Umbilical cord (tissue), 2 donors: Measurements from ENCODE around the gene ARCN1. TPM values are rescaled to one million over a fixed set of nuclear protein-coding genes. Genes with fewer than 3 reads are reported as not detected.
A peak's percentile ranks its signal among the peaks of the same experiment; 100 is the strongest.

Experiments used
- DNase-seq: peaks from one replicate; pipeline ENCODE4 v3.0.0-alpha.2; 2015; ENCODE audit warnings: low spot score
- total RNA-seq: library from RNA; depleted of rRNA; stranded (reverse); fragments of >200 nt; gene quantifications from one replicate; pipeline ENCODE4 v1.2.3, GENCODE V29; 2014; ENCODE audit warnings: low replicate concordance; ENCODE audit not compliant: insufficient read depth

Gene ARCN1
- total RNA-seq, 1 donor from 2014 or later, result 144 TPM

DNA sequence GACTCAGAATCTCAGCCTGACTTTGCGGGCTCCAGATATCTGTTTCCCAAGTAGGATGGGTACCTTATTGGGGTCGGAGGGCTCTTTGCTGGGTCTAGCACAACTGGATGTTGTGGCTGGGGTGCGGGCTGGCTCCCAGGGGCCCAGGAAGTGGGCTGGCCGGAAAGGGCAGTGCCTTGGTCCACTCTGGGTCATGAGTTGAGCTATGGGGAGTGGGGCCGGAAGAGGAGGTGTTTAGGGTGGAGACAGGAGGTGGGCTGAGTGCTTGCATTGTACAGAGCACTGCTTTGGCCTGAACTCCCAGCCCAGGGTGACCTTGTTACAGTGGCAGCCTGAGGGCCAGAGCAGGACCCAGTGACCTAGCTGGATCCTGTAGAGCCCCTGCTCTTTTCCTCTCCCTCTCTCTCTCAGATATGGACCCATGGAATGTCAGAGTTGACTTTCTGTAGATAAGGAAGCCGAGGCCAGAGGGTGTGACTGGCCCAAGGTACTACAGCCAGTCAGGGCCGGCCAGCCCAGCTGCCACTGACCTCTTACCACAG, 48.4 kb downstream of the ARCN1 start:
- no peak for DNase-seq

DNA sequence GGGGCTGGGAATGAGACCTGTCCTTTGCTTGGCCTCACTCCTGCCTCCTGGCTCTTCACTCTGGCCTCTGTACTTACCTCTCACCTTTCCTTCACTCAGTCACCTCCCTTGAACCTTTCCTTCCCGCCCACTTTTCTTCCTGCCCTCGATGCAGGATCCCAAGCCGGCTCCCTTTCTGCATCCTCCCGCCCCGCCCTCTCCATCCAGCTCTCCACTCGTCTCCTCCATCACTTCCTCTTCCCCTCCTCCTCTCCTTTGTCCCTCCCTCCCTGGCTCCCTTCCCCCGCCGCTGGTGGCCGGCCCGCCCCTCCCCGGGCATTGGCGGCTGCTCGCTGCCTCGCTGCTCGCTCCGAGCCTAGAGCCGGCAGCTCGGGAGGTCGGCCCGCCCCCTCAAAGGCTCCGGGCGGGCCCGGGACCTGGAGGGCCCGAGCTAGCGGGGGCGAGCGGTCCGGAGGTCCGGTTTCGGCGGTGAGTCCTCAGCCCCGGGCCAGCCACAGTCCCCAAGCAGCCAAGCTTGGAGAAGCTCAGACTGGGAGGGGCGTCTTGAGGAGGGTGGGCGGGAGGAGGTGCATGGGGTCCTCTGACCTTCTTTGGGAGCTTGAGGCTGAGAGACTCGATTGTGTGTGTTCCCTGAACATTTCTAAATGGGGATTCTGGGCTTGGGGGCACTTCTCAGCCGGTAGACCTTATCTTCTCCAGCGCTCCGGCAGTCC, 49.0 kb downstream of the ARCN1 start:
- peak; percentile 95 for DNase-seq

GRCh38 chr11:118621784-118622375, 49.7 kb downstream of the ARCN1 start:
- DNase-seq, result no peak

DNA sequence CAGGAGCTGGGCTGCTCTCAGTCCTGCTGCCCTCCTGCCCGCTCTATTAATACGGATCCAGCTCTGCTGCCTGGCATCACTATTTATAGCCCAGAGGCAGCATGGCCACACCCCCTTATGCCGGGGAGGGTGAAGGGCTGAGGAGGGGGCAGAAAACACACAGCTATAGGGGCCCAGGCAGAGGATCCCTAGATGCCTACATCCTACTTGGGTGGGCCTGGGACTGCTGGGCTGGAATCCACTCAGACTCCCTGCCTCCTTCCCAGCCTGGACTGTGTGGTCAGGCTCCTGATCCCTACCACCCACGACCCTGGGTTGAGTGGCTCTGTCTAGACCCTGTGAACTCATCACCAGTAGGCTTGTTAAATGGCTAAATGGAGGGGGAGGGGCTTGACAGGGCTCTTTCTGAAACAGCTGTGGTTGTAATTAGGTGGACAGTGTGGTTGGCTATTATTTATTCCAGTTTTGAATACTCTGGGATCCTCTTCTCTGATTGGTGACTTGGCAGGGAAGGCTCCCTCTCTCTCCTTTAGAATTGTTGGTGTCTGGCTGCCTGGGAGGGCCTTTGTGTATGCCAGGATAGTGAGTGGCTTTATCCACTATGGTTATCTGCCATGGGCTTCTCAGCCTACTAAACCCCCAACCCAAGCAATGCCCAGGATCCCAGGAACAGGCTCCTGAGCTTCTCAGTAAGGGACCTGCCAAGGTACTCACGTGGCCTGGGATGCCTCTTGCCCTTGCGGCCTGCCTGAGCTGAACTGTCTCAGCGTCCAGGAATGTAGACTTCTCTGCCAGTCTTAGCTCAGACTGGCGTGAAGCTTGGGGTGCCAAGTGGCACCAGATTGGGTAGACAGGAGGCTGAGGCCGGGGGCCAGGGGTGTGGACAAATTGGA, 50.4 kb downstream of the ARCN1 start:
- DNase-seq, result peak; percentile 55

GRCh38 chr11:118623269-118623655, 51.1 kb downstream of the ARCN1 start:
- DNase-seq, result peak; percentile 52

GRCh38 chr11:118625036-118625690, 53.0 kb downstream of the ARCN1 start:
- no peak for DNase-seq

DNA sequence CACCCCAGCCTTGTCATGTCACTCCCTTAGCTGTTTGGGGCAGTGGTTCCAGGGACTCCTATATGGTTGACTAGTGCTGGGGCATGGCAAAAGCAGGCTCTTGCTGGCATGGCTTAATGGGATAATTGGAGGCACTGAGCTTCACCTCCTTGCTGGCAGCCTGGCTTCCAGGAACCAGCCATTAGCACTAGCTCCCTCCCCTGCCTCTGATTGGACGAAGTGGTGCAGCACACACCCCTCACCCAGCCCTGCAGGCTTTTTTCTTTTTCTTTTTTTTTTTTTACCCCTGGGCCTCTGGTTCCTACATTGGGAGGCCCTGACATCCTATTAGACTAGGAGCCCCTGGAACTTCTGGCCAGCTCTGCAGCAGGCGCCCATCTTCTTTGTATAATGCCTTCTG, 53.8 kb downstream of the ARCN1 start:
- DNase-seq, result no peak

DNA sequence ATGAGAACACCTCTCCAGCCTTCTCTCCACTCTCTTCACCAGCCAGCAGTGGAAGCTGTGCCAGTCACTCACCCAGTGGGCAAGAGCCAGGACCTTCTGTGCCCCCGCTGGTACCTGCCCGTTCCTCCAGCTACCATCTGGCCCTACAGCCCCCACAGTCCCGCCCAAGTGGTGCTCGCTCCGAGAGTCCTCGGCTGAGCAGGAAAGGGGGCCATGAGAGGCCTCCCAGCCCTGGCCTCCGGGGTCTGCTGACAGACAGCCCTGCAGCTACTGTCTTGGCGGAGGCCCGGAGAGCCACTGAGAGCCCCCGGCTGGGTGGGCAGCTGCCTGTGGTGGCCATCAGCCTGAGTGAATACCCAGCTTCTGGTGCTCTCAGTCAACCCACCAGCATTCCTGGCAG, 55.4 kb downstream of the ARCN1 start:
- no peak for DNase-seq

GRCh38 chr11:118628031-118628430, 55.8 kb downstream of the ARCN1 start:
- no peak for DNase-seq

DNA sequence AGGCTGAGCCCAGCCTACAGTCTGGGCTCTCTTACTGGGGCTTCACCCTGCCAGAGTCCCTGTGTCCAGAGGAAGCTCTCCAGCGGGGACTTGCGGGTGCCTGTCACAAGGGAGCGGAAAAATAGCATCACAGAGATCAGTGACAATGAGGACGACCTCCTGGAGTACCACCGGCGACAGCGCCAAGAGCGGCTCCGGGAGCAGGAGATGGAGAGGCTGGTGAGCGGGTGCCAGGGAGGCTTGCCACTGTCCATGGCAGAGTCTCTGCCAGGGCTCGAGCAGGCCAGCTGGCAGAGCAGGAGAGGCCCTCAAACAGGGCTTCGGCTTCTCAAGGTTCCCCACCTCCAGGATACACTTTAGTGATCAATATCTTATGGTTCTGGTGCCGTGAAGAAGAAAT, 56.2 kb downstream of the ARCN1 start:
- DNase-seq, result no peak

DNA sequence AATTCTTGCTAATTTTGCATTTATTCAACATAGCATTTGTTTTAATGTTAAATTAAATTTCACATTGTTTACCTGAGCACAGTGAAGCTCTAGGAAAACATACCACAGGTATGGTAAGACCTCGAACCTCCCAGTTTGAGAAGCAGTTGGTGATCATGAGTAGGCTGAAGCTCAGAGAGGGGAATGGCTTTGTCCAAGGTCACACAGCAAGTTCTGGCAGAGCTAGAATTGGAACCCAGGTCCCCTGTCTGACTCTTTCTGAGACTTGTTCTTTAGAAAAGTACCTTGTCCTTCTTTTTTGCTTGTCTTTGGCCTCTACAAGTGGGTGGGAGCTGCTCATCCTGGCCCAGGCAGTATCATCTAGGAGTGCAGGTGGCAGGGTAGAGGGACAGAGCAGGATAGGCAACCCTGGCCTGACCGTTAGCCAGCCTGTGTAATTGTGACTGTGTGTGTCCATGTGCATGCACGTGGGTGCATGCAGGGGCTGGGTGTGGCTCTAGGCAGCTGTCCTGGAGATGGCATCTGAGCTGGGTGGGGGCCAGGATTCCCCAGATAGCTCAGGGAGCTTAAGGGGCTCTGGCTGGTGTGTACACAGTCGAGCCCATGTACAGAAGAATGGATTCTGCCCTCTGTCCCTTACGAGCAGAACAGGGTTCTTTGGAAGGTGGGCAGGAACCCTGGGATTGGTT, 56.8 kb downstream of the ARCN1 start:
- DNase-seq, result no peak

DNA sequence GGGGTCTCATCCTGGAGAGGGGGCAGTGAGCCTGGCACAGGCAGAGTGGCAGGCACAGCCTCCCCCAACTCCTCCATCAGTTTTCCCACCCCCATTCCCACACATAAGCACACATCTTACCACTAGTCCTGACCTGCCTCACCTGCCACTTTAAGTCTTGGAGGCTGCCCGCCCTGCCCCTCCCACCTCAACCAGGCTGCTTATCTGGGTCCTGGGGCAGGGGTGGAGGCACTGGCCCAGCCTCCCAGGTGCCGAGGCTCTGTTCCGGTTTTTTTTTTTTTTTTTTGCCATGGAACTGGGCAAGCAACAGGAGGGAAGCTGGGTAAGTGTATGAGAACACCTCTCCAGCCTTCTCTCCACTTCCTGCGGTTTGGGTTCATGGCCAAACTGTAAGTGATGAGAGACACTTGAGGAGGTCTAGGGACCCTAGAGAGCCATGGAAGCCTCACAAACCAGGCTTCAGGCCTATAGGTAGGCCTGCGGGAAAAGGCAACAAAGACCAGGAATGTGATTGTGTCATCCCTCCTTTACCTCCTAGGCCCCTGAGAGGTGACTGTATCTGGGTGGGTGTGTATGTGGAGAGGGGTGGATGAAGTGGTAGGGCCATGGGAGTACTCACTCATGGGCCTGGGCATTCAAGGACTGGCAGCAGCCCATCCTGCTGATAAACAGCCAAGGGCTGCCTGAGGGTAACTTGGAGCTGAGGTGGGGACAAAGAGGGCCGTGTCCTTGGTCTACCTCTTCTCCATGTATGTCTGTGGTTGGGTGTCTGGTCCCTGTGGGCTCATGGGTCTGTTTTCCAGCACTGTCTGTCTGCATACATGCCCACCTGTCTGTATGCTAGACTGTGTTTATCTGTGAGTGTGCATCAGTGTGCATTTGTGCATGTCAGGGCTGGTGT, 57.8 kb downstream of the ARCN1 start:
- DNase-seq, result no peak

GRCh38 chr11:118631142-118631909, 59.1 kb downstream of the ARCN1 start:
- DNase-seq, result no peak

GRCh38 chr11:118632577-118633318, 60.5 kb downstream of the ARCN1 start:
- DNase-seq, result no peak

DNA sequence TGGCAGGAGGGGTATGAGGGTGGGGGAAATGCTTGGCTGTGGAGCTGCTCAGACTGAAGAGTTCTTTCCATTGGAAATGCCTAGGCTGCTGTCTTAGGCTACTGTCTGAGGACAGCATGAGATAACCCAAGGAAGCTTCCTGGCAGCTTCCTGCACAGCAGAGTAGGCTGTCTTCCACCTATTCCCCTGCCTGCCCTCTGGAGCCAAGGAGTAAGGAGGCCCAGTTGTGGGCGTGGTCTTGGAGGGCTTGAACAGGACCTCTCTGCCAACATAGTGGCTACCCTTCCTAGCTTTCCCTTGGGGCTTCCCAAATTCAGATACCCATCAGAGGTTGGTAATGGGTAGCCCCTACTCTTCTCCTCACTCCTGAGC, 61.1 kb downstream of the ARCN1 start:
- DNase-seq, result no peak

DNA sequence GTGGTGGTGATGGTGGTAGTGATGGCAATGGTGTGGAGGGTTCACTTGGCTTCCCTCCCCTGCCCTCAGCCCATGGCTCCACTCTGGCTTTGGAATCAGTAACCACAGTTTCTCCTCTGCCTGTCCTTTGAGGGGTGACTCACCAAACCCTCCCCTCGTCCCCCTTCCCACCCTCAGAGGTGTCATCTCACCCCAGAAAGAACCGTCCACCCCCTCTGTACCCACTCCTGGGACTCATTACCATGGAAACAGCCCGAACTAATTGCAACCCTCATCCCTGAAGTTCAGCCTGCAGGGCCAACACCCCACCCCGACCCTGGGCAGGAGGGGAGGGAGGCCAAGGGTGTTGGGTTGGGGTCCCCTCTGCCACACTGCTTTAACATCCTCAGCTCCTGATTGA, 61.8 kb downstream of the ARCN1 start:
- no peak for DNase-seq

DNA sequence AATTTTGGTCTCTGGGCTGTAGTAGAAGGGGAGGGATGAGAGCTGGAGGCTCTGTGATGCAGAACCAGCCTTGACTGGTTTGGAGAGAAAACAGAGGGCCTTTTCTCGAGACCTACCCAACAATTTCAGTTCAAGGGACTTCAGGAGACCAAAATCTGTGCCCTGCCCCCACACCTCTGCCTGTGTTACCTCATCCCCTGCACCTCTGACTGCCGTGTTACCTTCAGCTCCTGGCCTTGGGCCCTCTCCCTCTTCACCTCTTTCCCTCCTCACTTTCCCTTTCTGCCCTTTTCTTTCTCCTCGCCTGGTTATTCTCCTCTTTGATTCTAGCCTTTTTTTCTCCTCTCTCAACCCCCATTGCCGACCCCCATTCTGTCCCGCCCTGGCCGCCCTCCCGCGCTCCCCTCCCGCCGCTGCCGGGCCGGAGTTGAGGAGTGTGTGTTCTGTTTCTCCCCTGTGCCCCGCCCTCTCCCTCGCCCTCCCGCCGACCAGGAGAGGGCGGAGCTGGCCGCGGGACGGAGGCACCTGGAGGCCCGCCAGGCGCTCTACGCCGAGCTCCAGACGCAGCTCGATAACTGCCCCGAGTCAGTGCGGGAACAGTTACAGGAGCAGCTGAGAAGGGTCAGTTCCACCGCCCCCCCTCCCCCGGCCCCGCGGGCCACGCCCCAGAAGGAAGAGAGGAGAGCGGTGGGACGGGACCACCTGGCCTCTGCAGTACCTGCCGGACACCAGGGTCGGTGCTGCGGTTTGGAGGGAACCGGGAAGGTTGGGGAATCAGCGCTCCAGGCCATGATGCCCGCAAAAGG, 62.4 kb downstream of the ARCN1 start:
- DNase-seq, result peak; percentile 84

DNA sequence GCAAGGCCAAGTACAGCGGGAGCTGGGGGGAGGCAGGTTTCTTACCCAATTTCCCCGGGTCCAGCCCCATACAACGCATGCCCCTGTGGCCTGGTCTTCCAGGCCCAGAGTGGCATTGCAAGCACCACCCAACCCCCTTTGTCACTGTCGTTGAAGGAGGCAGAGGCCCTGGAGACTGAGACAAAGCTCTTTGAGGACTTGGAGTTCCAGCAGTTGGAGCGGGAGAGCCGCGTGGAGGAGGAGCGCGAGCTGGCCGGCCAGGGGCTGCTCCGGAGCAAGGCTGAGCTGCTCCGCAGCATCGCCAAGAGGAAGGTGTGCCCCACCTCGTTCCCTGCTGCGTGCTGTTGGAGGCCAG, 63.0 kb downstream of the ARCN1 start:
- no peak for DNase-seq
